HG02610 (cell line): ENCODE measurements around the gene IGLON5.

ENCODE experiments used
- ATAC-seq: cut with Tn5 transposase; IDR thresholded peaks from one replicate; pipeline ENCODE4 v1.9.1; 2021; ENCODE audit warnings: mild to moderate bottlenecking, moderate library complexity; ENCODE audit not compliant: unreplicated experiment

Gene IGLON5

DNA sequence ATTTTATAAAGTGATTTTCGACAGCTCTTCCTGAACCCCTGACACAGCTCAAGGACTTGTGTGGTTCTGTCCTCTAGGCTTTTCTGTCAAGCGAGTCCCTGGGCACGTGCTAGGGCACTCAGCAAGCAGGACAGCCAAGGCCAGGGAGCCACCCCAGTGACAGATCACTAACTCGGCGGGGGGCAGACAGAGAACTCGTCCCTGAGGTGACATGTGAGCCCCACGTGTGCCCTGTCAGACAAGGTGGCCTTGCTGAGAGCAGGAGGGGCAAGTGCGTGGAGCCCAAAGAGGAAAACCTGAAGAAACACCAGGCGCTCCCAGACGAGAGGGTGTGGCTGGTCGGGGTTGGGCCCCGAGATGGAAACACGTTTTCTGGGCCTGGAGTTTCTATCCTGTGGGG, 49.8 kb downstream of the IGLON5 start:
- no peak for ATAC-seq

DNA sequence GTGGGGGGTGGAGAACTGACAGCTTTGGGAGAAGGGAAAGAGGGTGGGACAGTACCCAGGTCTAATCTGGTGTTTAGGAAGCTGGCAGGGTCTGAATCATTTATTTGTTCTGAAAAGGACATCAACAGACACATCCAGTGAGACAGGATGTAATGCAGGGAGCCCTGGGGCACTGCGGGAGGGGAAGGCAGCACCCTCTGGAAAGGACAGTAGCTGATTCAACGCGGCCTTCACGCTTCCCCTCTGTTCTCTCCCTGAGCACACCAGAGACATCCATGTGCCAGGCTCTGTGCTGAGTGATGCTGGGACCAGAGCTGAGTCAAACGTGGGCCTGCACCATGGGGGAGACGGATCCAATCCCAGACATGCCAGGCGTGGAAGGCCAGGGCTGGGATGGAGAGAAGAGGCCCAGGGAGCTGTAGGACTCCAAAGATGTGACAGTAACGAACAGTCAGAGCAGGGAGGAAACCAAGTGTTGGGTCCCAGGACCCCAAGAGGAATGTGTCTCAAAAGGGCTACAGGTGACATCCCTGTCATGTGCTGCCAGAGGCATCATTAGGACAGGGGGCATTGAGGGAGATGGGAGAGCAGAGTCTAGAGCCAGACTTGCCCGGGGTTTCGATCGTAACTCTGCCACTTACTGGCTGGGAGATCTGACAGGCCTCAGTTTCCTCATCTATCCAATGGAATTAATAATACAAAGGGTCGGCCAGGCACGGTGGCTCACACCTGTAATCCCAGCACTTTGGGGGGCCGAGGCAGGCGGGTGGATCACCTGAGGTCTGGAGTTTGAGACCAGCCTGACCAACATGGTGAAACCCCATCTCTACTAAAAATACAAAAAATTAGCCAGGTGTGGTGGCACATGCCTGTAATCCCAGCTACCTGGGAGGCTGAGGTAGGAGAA, 53.0 kb downstream of the IGLON5 start:
- no peak for ATAC-seq

DNA sequence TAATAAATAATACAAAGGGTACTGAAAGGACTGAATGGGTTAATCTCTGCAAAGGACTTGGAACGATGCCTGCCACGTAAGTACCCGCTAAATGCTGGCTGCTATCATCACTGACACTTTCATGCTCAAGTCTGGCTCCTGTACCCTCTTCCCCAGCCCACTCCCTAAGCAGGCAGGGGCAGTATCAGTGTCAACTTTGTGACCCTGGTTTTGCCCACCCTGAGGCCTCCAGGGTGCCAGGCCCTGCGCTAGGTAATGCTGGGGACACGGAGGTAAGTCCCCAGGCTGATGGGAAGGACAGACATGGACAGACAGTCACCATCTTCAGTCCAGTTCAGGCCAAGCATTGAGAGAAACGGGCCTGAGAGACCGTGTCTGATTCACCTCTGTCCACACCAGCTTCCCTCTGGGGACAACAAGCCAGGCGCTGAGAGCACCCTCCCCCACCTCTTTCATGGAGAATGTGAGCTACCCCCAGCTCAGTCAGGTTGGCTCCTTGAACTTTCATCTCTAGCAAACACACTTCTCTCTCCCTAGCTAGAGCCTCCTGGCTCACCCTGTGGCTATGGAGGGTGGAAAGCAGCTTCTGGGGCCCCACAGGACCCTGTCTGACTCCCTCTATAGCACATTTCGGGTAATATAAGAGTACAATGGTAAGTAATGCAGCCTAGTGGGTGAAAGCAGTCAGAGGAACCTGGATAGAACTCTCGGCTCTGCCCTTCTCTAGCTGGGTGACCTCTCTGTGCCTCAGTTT, 53.9 kb downstream of the IGLON5 start:
- no peak for ATAC-seq

DNA sequence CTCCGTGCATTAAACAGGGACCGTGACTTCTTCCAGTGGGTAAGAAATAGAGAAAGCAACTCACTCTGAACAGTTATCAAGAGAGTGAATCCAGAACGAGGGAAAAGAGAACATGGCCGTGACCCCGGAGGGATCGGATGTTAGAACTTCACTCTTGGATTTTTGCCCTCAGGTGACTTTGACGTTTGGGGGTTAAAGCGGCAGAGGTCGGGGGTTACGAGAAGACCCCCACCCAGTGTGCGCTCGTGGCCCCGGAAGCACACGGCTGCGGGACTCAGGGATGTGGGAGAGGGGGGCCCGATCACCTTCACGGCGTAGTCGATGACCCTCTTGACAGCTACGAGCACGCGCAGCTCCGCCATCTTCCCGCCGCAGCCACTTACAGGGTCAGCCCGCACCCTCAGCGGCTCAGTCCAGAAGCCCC, 54.5 kb downstream of the IGLON5 start, which contains the start of gene ETFB:
Gene ETFB, minus strand, starts transcription at position 424 of the 424 bp plus-strand sequence. Its CDS starts 62 bp downstream, at position 362.
- ATAC-seq: no peak

- peak; percentile 48 for ATAC-seq
Observed at GRCh38 chr19:51366389-51367254, 55.2 kb downstream of the IGLON5 start.

GRCh38 chr19:51367255-51367564, 55.8 kb downstream of the IGLON5 start:
- peak; percentile 1 for ATAC-seq

DNA sequence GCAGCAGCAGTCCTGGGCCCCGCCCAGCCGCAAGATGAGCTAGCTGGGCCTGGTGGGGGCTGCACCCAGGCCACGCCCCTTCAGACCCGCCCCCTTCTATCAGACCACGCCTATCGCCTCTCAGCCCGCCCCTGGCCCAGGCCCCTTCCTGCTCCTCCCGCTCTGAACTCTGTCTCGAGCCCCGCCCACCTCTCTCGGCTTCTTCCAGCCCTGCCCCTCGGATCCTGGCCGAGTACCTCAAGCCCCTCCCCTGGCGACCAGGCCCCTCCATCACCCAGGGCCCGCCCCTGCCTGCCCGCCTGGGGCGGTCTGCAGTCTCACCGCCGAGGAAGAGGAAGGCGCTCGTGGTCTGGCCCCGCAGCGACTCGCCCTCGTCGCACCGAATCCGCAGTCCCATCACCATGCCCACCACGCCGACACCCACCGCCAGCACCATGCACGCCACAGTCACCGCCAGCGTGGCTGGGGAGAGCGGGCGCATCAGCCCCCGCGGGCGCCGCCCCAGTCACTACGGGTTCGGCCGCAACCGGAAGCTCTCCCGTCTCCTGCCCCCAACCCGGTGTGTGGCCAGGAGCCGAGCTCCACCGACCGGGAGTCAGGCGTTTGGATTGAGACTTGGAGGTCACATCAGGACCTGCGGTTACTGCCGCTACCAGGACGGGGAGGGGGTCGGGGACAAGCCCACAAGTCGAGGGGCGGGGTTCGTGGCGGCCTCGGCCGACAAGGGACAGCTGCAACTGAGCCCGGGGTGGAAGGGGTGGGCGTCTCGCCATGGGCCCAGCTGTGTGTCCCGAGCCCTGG, 56.3 kb downstream of the IGLON5 start:
- ATAC-seq: peak; percentile 76

- ATAC-seq: no peak
Observed at GRCh38 chr19:51368366-51369282, 57.2 kb downstream of the IGLON5 start, which contains the start of gene CLDND2. TSS of gene CLDND2 (minus strand) at chr19:51369003. CDS start at chr19:51368577, 426 bp downstream.

DNA sequence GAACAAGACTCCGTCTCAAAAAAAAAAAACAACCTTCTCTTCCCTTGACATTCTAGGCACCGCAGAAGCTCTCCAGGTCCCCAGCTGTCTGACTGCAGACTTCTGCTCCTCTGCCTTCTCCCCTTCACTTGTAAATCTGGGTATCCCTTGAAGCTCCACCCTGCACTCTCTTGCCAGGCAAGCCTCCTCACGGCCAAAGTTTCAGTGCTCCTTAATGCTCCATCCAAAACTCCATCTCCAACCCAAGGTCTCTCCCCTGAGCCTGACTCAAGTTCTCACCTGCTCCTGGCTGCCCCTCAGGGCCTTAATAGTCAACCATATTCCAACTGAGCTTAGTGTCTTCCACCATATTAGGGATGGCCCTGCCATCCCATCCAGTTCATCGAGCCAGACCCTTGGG, 58.8 kb downstream of the IGLON5 start:
- ATAC-seq: no peak

- no peak for ATAC-seq
Observed at GRCh38 chr19:51371186-51371690, 59.8 kb downstream of the IGLON5 start.

DNA sequence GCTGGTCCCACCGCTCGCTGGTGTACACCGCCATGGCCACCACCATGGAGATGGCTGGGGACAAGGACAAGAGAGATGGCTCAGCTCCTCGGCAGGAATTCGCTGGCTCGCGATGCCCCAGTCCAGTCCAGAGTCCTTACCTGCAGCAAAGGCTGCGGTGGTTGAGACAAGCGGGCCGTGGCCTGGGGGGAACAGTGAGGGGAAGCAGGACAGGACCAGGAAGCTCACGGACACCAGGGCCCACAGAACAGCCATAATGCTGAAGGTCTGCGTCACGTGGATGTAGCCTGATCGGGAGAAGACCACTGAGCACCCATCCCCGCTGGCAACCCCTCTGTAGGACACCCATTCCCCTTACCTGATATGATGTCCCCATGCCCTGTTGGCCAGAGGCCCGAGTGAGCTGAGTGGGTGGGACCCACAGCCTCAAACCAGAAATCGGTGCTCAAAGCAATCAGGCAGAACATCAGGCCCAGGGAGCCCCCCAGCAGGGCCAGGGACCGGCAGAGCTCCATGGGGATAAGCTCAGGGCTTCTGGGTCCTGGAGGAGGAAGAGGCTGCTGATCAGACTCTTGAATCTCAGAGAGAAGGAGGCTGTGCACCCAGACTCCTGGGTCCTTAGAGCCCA, 60.7 kb downstream of the IGLON5 start:
- ATAC-seq: no peak

- ATAC-seq: peak; percentile 38
Observed at GRCh38 chr19:51372649-51373504, 61.4 kb downstream of the IGLON5 start, which contains the start of gene NKG7. TSS of gene NKG7 (minus strand) at chr19:51372654. CDS start at chr19:51372535, 119 bp downstream.

- ATAC-seq: peak; percentile 44
Observed at GRCh38 chr19:51375504-51376221, 64.2 kb downstream of the IGLON5 start.

GRCh38 chr19:51377422-51377821, 66.0 kb downstream of the IGLON5 start:
- no peak for ATAC-seq

DNA sequence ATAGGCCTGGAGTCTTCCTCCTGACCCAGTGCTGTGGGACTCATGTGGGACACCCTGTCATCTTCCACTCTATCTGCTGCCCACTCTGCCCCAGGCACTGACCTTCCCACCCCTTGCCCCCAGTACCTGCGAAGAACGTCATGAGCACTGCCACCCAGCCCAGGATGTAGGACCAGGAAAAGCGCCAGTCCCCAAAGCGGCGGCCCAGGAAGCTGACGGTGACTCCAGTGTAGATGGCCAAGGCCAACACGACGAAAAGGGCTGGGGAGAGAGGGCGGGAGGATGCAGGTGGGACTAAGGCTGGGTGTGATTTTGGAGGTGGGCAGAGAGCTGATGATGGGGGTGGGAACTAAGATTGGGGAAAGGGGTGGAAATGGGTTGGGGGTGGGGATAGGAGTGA, 68.9 kb downstream of the IGLON5 start:
- no peak for ATAC-seq
